GM13976 (cell line): ENCODE data around the gene FRS3.
A peak's percentile ranks its signal among the peaks of the same experiment; 100 is the strongest.

Experiments
- DNase-seq: peaks from one replicate; pipeline ENCODE4 v3.0.0; 2012; ENCODE audit warnings: low spot score
- in situ Hi-C: fragments of 300-500 bp; cut with MboI; formaldehyde crosslinking; loops from one replicate; pipeline ENCODE4 v1.12.0; 2022; ENCODE audit warnings: low sequenced_read_pairs, mixed read lengths, inconsistent platforms; ENCODE audit not compliant: unreplicated experiment
- TF ChIP-seq, protein P1 (sequence below): IDR thresholded peaks from 2 replicates; pipeline ENCODE4 v1.5.1; 2012; ENCODE audit warnings: borderline replicate concordance, mild to moderate bottlenecking; ENCODE audit not compliant: insufficient read depth; ENCODE audit errors: extremely low read depth, missing control alignments, control extremely low read depth

Gene FRS3

GRCh38 chr6:41736186-41736733 is 43.4 kb downstream of the FRS3 start:
- DNase-seq = no peak
- TF ChIP-seq, protein P1, sequence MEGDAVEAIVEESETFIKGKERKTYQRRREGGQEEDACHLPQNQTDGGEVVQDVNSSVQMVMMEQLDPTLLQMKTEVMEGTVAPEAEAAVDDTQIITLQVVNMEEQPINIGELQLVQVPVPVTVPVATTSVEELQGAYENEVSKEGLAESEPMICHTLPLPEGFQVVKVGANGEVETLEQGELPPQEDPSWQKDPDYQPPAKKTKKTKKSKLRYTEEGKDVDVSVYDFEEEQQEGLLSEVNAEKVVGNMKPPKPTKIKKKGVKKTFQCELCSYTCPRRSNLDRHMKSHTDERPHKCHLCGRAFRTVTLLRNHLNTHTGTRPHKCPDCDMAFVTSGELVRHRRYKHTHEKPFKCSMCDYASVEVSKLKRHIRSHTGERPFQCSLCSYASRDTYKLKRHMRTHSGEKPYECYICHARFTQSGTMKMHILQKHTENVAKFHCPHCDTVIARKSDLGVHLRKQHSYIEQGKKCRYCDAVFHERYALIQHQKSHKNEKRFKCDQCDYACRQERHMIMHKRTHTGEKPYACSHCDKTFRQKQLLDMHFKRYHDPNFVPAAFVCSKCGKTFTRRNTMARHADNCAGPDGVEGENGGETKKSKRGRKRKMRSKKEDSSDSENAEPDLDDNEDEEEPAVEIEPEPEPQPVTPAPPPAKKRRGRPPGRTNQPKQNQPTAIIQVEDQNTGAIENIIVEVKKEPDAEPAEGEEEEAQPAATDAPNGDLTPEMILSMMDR = no peak
- in situ Hi-C loops = no loop called here

GRCh38 chr6:41735427-41736185 is 44.1 kb downstream of the FRS3 start, which contains the start of gene TFEB:
TSS of gene TFEB (minus strand) at chr6:41735608. CDS start at chr6:41691213, 44,395 bp downstream.
- in situ Hi-C loops = no loop called here
- TF ChIP-seq, protein P1 = peak; percentile 99
- DNase-seq = peak; percentile 96

- in situ Hi-C loops = no loop called here
- TF ChIP-seq, protein P1 = no peak
- peak; percentile 89 for DNase-seq
Observed at GRCh38 chr6:41734666-41735426, 44.9 kb downstream of the FRS3 start.

DNA sequence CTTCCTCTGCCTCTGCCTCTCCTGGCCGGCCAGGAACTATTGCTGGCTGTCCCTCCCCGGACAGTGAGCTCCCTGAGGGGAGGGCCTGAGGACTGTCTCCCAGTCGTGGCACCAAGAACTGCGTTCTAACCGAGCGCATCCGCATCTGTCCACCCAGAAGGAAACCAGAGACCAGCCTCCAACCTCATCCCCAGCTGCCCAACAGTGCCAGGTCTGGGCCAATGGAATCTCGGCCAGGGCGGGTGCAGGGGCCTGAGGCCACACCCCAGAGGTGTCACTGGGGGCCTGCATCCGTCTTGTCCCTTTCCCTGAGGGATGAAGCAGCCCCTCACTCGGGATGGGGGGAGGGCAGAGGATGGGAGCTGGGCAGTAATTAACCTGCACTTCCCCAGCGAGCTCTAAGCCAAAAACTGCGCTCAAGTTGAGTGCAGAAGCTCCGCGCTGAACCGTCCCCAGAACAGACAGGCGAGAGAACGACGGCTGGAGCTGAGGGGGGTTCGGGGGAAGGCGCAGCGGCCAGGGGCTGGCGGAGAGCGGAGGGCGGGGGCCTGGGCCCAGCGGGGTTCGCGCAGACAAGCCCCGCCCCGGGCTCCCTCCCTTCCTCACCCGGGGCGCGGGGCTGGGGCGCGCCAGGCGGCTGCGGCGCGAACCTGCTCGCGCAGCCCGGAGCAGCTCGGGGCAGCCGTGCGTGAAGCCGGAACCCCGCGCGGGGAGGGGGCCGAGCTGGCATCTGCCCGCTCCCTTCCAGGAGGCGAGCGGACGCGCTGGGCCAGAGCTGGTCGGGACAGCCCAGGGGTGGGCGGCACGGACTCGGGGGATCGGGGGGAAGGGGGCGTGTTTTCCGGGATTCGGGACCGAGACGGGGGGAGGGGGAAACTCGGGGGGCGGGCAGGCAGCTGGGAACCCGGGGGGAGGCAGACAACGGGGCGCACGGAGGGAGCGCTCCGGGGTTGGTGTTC is 45.7 kb downstream of the FRS3 start:
- in situ Hi-C loops = no loop called here
- TF ChIP-seq, protein P1 = peak; percentile 19
- peak; percentile 95 for DNase-seq

DNA sequence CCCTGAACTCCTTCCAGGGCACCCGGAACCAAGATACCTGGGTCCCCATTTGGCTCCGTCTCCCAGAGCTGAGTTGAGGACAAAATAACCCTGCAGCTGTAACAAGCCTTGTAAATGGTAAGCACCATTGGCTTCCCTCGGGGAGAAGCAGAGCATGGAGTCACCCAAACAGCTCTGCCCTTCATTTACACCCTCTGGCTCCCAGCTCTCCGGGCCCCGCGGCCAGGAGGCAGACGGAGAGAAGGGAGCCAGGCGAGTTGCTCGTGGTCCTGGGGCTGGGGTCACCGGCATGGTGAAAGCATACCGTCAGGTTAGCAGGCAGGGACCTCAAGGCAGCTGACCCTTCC is 46.4 kb downstream of the FRS3 start:
- TF ChIP-seq, protein P1 = no peak
- DNase-seq = no peak
- in situ Hi-C loops = no loop called here
